Activated T-helper 1 cell treated with anti-CD3 and anti-CD28 coated beads, Interleukin-12 subunit alpha, Interleukin-12 subunit beta, Interleukin-2, Interleukin-4 antibody, amounts not matched to agents 30 ng/mL and 10 ng/mL and 1 ng/mL, durations not matched to agents 14 hours and 24 hours and 36 hours (primary cell): ENCODE measurements around the gene LIN28A. TPM values are rescaled to one million over a fixed set of nuclear protein-coding genes. Genes with fewer than 3 reads are reported as not detected.
"Not testable (repeated sequence)": the region's sequence is repeated elsewhere in the genome, so short reads cannot be mapped to it uniquely, and the experiment has no call there.

Source experiments
- DNase-seq: peaks from one replicate; pipeline ENCODE4 v3.0.0; 2021; ENCODE audit warnings: low spot score
- H3K27ac Mint-ChIP-seq: one replicate; pipeline ENCODE4 v1.8.0; 2021; ENCODE audit warnings: mild to moderate bottlenecking, mixed read lengths
- H3K27me3 Mint-ChIP-seq: one replicate; pipeline ENCODE4 v1.8.0; 2022; ENCODE audit warnings: mild to moderate bottlenecking, moderate library complexity, mixed read lengths; ENCODE audit not compliant: insufficient read depth
- H3K36me3 Mint-ChIP-seq: one replicate; pipeline ENCODE4 v1.8.0; 2021; ENCODE audit warnings: low read depth, mixed read lengths
- H3K4me1 Mint-ChIP-seq: one replicate; pipeline ENCODE4 v1.8.0; 2021; ENCODE audit warnings: low read depth, mixed read lengths
- H3K4me3 Mint-ChIP-seq: one replicate; pipeline ENCODE4 v1.8.0; 2021; ENCODE audit warnings: mild to moderate bottlenecking, moderate library complexity, mixed read lengths
- H3K9me3 Mint-ChIP-seq: one replicate; pipeline ENCODE4 v1.8.0; 2021; ENCODE audit warnings: mixed read lengths
- intact Hi-C: fragments of 100-400 bp; cut with micrococcal nuclease; formaldehyde crosslinking; loops from one replicate; pipeline ENCODE4 v1.15.1; 2024
- total RNA-seq: library from RNA; stranded (reverse); gene quantifications from 2 replicates; pipeline ENCODE4 v1.2.3, GENCODE V29; 2022

The LIN28A gene
- total RNA-seq, 1 donor from 2014 or later: not detected

GRCh38 chr1:26373281-26373680 is 37.3 kb upstream of the LIN28A start:
- H3K4me3 Mint-ChIP-seq: peak overlapping the region; percentile 19
- H3K27ac Mint-ChIP-seq: peak overlapping the region; percentile 41
- peaks cover 72% of the 10 kb centered on the region for H3K4me1 Mint-ChIP-seq
- DNase-seq: peak; percentile 40
- H3K36me3 Mint-ChIP-seq: peaks cover 13% of the 10 kb centered on the region
- H3K9me3 Mint-ChIP-seq: peaks cover 15% of the 10 kb centered on the region
- H3K27me3 Mint-ChIP-seq: peaks cover 2% of the 10 kb centered on the region
- intact Hi-C loops: no loop called here

DNA sequence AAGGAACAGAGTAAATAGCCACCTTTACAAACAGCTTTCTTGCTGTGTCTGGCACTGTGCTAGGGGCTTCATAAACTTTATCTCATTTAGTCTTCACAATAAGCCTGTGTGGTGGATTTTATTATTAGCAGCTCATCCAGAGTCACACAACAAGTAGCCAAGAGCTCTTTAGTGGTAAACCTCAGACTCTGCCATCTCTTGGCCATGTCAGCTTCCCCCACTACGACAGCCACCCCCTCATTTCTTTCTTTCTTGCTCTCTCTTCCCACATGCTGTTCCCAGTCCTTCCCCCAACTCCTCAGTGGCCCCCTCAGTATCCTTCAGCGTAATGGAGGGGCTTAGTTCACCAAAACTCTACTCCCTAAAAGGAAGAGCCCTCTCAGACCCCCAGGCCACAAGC is 36.8 kb upstream of the LIN28A start:
- intact Hi-C loops: no loop called here
- H3K4me1 Mint-ChIP-seq: peaks cover 77% of the 10 kb centered on the region

GRCh38 chr1:26374361-26374760 is 36.3 kb upstream of the LIN28A start:
- intact Hi-C loops, H3K27me3 Mint-ChIP-seq, DNase-seq: not testable (repeated sequence)
- H3K27ac Mint-ChIP-seq: peak overlapping the region; percentile 71
- peak overlapping the region; percentile 38 for H3K4me3 Mint-ChIP-seq
- H3K4me1 Mint-ChIP-seq: peaks cover 80% of the 10 kb centered on the region
- peaks cover 15% of the 10 kb centered on the region for H3K9me3 Mint-ChIP-seq
- H3K36me3 Mint-ChIP-seq: peaks cover 13% of the 10 kb centered on the region

More for the DNA sequence above, 36.8 kb upstream of the LIN28A start:
- DNase-seq: no peak
- H3K27ac Mint-ChIP-seq: peak overlapping the region; percentile 41
- H3K4me3 Mint-ChIP-seq: peak overlapping the region; percentile 19
- H3K9me3 Mint-ChIP-seq: peaks cover 15% of the 10 kb centered on the region
- H3K27me3 Mint-ChIP-seq: no peaks in the 10 kb centered on the region
- peaks cover 13% of the 10 kb centered on the region for H3K36me3 Mint-ChIP-seq

DNA sequence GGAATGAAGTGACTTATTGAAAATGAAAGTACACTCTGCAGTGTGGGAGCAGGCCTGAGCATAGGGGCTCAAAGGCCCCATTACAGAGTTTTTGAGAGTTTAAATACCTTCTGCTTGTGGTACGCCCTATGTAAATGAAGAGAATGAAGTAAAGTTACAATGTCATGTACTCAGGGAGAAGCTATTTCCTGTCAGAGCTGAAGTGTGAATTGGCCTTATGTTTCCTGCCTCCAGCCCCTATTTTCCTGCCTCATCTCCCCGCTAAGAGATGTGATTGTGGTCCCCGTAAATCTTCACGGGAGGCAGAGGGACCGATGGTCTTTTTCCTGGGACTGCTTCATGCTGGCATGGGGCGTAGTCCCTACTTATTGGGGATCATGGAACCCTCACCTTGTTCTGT is 35.5 kb upstream of the LIN28A start:
- Mint-ChIP-seq H3K27ac (peak overlapping the region; percentile 71), H3K36me3 (peaks cover 12% of the 10 kb centered on the region), H3K27me3 (no peaks in the 10 kb centered on the region), H3K4me1 (peaks cover 85% of the 10 kb centered on the region), H3K9me3 (peaks cover 15% of the 10 kb centered on the region), H3K4me3 (peak overlapping the region; percentile 13)
- DNase-seq: no peak
- intact Hi-C loops: loop anchor here (5.0 kb wide), 1 partner anchor 167 kb away; no protein-coding TSS in a partner anchor

GRCh38 chr1:26376050-26376449 is 34.6 kb upstream of the LIN28A start:
- H3K9me3 Mint-ChIP-seq: peaks cover 7% of the 10 kb centered on the region
- no peak for DNase-seq
- no peak overlapping the region for H3K27ac Mint-ChIP-seq
- intact Hi-C loops: loop anchor here (5.0 kb wide), 1 partner anchor 166 kb away; no protein-coding TSS in a partner anchor
- H3K27me3 Mint-ChIP-seq: peaks cover 3% of the 10 kb centered on the region
- H3K36me3 Mint-ChIP-seq: peaks cover 5% of the 10 kb centered on the region
- no peak overlapping the region for H3K4me3 Mint-ChIP-seq
- H3K4me1 Mint-ChIP-seq: peaks cover 79% of the 10 kb centered on the region

- intact Hi-C loops: loop anchor here (1.0 to 5.0 kb wide), 6 partner anchors 10 to 164 kb away; no protein-coding TSS in a partner anchor
- DNase-seq: peak; percentile 82
- peaks cover 3% of the 10 kb centered on the region for H3K27me3 Mint-ChIP-seq
Observed at GRCh38 chr1:26378088-26378878, 32.3 kb upstream of the LIN28A start.

DNA sequence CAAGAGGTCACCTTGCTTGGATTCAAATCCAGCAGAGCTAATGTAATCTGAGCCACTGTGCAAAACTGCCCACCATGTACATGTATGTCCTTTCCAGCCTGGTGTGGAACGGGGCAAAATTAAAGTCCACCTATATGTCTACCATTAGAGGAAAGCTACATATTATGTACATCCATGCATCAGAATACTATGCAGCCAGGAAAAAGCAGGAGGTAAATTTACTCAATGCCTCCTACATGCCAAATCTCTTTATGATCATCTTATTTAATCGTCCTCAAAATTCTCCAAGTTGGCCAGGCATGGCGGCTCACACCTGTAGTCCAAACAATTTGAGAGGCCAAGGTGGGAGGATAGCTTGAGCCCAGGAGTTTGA is 31.8 kb upstream of the LIN28A start:
- Mint-ChIP-seq H3K36me3 (no peaks in the 10 kb centered on the region), H3K4me3 (peak overlapping the region; percentile 69), H3K27ac (peak overlapping the region; percentile 76), H3K9me3 (peaks cover 5% of the 10 kb centered on the region), H3K4me1 (peaks cover 61% of the 10 kb centered on the region), H3K27me3 (peaks cover 3% of the 10 kb centered on the region)
- no peak for DNase-seq
- intact Hi-C loops: loop anchor here (1.0 to 5.0 kb wide), 6 partner anchors 9 to 163 kb away; no protein-coding TSS in a partner anchor

More at GRCh38 chr1:26378088-26378878, 32.3 kb upstream of the LIN28A start:
- H3K9me3 Mint-ChIP-seq: peaks cover 5% of the 10 kb centered on the region
- H3K4me3 Mint-ChIP-seq: peak overlapping the region; percentile 69
- H3K36me3 Mint-ChIP-seq: no peaks in the 10 kb centered on the region
- peaks cover 66% of the 10 kb centered on the region for H3K4me1 Mint-ChIP-seq
- H3K27ac Mint-ChIP-seq: peak overlapping the region; percentile 76

DNA sequence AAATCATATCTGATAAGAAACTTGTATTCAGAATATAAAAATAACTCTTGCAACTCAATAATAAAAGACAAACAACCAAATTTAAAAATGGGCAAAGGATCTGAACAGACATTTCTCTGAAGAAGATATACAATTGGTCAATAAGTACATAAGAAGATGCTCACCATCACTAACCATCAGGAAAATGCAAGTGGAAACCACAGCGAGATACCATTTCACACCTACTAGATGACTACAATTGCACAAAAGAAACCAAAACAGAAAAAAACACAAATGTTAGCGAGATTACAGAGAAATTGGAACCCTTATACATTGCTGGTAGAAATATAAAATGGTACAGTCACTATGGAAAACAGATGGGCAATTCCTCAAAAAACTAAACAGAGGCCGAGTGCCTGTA is 26.5 kb upstream of the LIN28A start:
- no peak for DNase-seq
- Mint-ChIP-seq H3K27ac (peak overlapping the region; percentile 15), H3K27me3 (peaks cover 3% of the 10 kb centered on the region), H3K4me3 (no peak overlapping the region), H3K4me1 (peaks cover 47% of the 10 kb centered on the region), H3K36me3 (peaks cover 3% of the 10 kb centered on the region), H3K9me3 (no peaks in the 10 kb centered on the region)
- intact Hi-C loops: no loop called here

DNA sequence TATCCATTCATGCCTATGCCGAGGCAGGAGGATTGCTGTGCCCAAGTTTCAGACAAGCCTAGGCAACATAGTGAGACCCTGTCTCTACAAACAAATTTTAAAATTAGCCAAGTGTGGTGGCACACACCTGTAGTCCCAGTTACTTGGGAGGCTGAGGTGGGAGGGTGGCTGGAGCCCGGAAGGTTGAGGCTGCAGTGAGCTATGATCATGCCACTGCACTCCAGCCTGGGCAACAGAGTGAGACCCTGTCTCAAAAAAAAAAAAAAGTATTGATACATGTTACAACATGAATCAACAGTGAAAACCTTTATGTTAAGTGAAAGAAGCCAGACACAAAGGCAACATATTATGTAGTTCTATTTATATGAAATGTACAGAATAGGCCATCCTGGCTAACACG is 25.6 kb upstream of the LIN28A start:
- H3K9me3 Mint-ChIP-seq, DNase-seq, H3K36me3 Mint-ChIP-seq, H3K27ac Mint-ChIP-seq, intact Hi-C loops, H3K27me3 Mint-ChIP-seq: not testable (repeated sequence)
- Mint-ChIP-seq H3K4me3 (peak overlapping the region; percentile 7), H3K4me1 (peaks cover 51% of the 10 kb centered on the region)

GRCh38 chr1:26387447-26387846 is 23.2 kb upstream of the LIN28A start:
- no peaks in the 10 kb centered on the region for H3K9me3 Mint-ChIP-seq
- intact Hi-C loops: no loop called here
- peaks cover 59% of the 10 kb centered on the region for H3K4me1 Mint-ChIP-seq
- H3K4me3 Mint-ChIP-seq: no peak overlapping the region
- peaks cover under 1% of the 10 kb centered on the region for H3K27me3 Mint-ChIP-seq
- no peak for DNase-seq
- H3K27ac Mint-ChIP-seq: no peak overlapping the region
- peaks cover 3% of the 10 kb centered on the region for H3K36me3 Mint-ChIP-seq

- H3K4me3 Mint-ChIP-seq: peak overlapping the region; percentile 22
- H3K27me3 Mint-ChIP-seq: peaks cover 2% of the 10 kb centered on the region
- H3K4me1 Mint-ChIP-seq: peaks cover 57% of the 10 kb centered on the region
- peak overlapping the region; percentile 11 for H3K27ac Mint-ChIP-seq
- no peaks in the 10 kb centered on the region for H3K9me3 Mint-ChIP-seq
- H3K36me3 Mint-ChIP-seq: peaks cover 3% of the 10 kb centered on the region
- intact Hi-C loops: loop anchor here (1.0 kb wide), 1 partner anchor 11 kb away; no protein-coding TSS in a partner anchor
- no peak for DNase-seq
Observed at GRCh38 chr1:26388791-26389445, 21.7 kb upstream of the LIN28A start.

DNA sequence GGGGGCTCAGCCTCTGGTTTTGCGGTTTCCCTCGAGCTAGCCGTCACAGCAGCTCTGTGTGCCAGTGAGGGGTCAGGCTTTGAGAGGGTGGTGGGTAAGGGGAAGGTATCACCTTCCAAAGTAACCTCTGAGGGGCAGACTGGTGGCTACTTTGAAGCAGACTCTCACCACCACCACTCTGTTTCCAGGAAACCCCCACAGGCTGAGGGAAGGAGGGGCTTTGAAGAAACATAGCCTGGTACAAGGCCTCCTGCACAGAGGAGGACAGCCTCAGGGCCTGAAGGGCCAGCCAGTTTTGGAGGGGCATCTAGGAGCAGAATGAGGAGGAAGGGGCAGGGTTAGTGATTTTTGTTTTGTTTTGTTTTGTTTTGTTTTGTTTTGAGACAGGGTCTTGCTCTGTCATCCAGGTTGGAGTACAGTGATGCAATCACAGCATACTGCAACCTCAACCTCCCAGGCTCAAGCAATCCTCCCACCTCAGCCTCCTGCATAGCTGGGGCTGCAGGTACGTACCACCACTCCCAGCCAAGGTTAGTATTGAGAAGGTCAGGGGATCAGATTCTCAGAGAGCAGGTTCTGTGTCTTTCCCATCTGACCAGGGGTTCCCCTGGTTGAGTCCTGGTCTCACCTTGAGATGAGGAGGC is 20.9 kb upstream of the LIN28A start:
- Mint-ChIP-seq H3K36me3 (no peaks in the 10 kb centered on the region), H3K27ac (no peak overlapping the region), H3K4me1 (peaks cover 51% of the 10 kb centered on the region), H3K27me3 (peaks cover 2% of the 10 kb centered on the region), H3K4me3 (no peak overlapping the region), H3K9me3 (no peaks in the 10 kb centered on the region)
- DNase-seq: no peak
- intact Hi-C loops: loop anchor here (2.0 kb wide), 2 partner anchors 25 to 105 kb away; no protein-coding TSS in a partner anchor
